Measurements from ENCODE around the gene NUDCD3. TPM values are rescaled to one million over a fixed set of nuclear protein-coding genes. Genes with fewer than 3 reads are reported as not detected.

The NUDCD3 gene
- total RNA-seq, 1 donor from 2014 or later = 97.5 TPM

- Mint-ChIP-seq H3K27me3 (ENCODE audit: unreplicated experiment) (peaks cover 15% of the 10 kb centered on the region), H3K4me1 (ENCODE audit: unreplicated experiment) (peaks cover 16% of the 10 kb centered on the region), H3K36me3 (ENCODE audit: low read depth, unreplicated experiment) (peaks cover 26% of the 10 kb centered on the region), H3K27ac (ENCODE audit: unreplicated experiment) (peak overlapping the region; percentile 42), H3K9me3 (ENCODE audit: unreplicated experiment) (no peaks in the 10 kb centered on the region), H3K4me3 (ENCODE audit: unreplicated experiment) (no peak overlapping the region)
- DNase-seq (ENCODE audit: low spot score) = no peak
- TF ChIP-seq CTCF (IDR thresholded peaks at IDR 0.05; ENCODE audit: unreplicated experiment) = no peak
Measured at GRCh38 chr7:44391171-44391570, 99.3 kb downstream of the NUDCD3 start.

- Mint-ChIP-seq H3K4me1 (ENCODE audit: unreplicated experiment) (peaks cover 16% of the 10 kb centered on the region), H3K4me3 (ENCODE audit: unreplicated experiment) (peak overlapping the region; percentile 73), H3K36me3 (ENCODE audit: low read depth, unreplicated experiment) (peaks cover 27% of the 10 kb centered on the region), H3K9me3 (ENCODE audit: unreplicated experiment) (no peaks in the 10 kb centered on the region), H3K27me3 (ENCODE audit: unreplicated experiment) (peaks cover 15% of the 10 kb centered on the region), H3K27ac (ENCODE audit: unreplicated experiment) (peak overlapping the region; percentile 93)
- no peak for DNase-seq (ENCODE audit: low spot score)
- no peak for TF ChIP-seq CTCF (IDR thresholded peaks at IDR 0.05; ENCODE audit: unreplicated experiment)
Measured at GRCh38 chr7:44390701-44391100, 99.8 kb downstream of the NUDCD3 start.

GRCh38 chr7:44388089-44388970 lies 102.1 kb downstream of the NUDCD3 start:
- H3K9me3 Mint-ChIP-seq (ENCODE audit: unreplicated experiment) = no peaks in the 10 kb centered on the region
- H3K27me3 Mint-ChIP-seq (ENCODE audit: unreplicated experiment) = peaks cover 12% of the 10 kb centered on the region
- H3K36me3 Mint-ChIP-seq (ENCODE audit: low read depth, unreplicated experiment) = peaks cover 38% of the 10 kb centered on the region
- no peak for TF ChIP-seq CTCF (IDR thresholded peaks at IDR 0.05; ENCODE audit: unreplicated experiment)
- no peak for DNase-seq (ENCODE audit: low spot score)
- H3K27ac Mint-ChIP-seq (ENCODE audit: unreplicated experiment) = no peak overlapping the region
- H3K4me1 Mint-ChIP-seq (ENCODE audit: unreplicated experiment) = peaks cover 16% of the 10 kb centered on the region
- peak overlapping the region; percentile 29 for H3K4me3 Mint-ChIP-seq (ENCODE audit: unreplicated experiment)

GRCh38 chr7:44387389-44387788 lies 103.1 kb downstream of the NUDCD3 start:
- H3K27me3 Mint-ChIP-seq (ENCODE audit: unreplicated experiment) = peaks cover 8% of the 10 kb centered on the region
- no peak overlapping the region for H3K27ac Mint-ChIP-seq (ENCODE audit: unreplicated experiment)
- TF ChIP-seq CTCF (IDR thresholded peaks at IDR 0.05; ENCODE audit: unreplicated experiment) = no peak
- H3K4me3 Mint-ChIP-seq (ENCODE audit: unreplicated experiment) = no peak overlapping the region
- peaks cover 16% of the 10 kb centered on the region for H3K4me1 Mint-ChIP-seq (ENCODE audit: unreplicated experiment)
- H3K36me3 Mint-ChIP-seq (ENCODE audit: low read depth, unreplicated experiment) = peaks cover 41% of the 10 kb centered on the region
- no peak for DNase-seq (ENCODE audit: low spot score)
- no peaks in the 10 kb centered on the region for H3K9me3 Mint-ChIP-seq (ENCODE audit: unreplicated experiment)
